MM.1S (cell line): ENCODE data around the gene RAB3GAP2.

Experiments used
- EZH2 ChIP-seq: fragments of 300-600 bp; sonication (generic); optimal IDR thresholded peaks from 2 replicates; pipeline ENCODE3; 2017; ENCODE audit warnings: low read depth, mild to moderate bottlenecking, antibody characterized with exemption, low read length, mixed read lengths
- EZH2phosphoT487 ChIP-seq: fragments of 300-600 bp; sonication (generic); IDR thresholded peaks from 2 replicates; pipeline ENCODE4 v1.6.1; 2018; ENCODE audit warnings: antibody characterized with exemption, low read length
- TF ChIP-seq, protein P1 (sequence below): fragments of 300-600 bp; sonication (generic); IDR thresholded peaks from 2 replicates; pipeline ENCODE4 v1.5.1; 2016; ENCODE audit warnings: antibody characterized with exemption, low read length, mixed read lengths

DNA sequence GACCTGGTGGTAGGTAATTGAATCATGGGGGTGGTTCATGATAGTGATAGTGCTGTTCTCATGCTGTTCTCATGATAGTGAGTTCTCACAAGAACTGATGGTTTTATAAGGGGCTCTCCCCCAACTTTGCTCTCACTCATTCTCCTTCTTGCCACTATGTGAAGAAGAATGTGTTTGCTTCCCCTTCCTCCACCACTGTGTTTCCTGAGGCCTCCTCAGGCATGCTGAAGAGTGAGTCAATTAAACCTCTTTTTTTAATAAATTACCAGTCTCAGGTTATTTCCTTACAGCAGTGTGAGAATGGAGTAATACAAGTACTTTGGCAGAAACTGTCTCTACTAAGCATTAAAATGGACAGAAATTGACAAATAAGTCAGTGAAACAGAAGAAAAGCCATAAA, 21.6 kb downstream of the RAB3GAP2 start:
- TF ChIP-seq, protein P1, sequence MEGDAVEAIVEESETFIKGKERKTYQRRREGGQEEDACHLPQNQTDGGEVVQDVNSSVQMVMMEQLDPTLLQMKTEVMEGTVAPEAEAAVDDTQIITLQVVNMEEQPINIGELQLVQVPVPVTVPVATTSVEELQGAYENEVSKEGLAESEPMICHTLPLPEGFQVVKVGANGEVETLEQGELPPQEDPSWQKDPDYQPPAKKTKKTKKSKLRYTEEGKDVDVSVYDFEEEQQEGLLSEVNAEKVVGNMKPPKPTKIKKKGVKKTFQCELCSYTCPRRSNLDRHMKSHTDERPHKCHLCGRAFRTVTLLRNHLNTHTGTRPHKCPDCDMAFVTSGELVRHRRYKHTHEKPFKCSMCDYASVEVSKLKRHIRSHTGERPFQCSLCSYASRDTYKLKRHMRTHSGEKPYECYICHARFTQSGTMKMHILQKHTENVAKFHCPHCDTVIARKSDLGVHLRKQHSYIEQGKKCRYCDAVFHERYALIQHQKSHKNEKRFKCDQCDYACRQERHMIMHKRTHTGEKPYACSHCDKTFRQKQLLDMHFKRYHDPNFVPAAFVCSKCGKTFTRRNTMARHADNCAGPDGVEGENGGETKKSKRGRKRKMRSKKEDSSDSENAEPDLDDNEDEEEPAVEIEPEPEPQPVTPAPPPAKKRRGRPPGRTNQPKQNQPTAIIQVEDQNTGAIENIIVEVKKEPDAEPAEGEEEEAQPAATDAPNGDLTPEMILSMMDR, result no peak
- no peak for TF ChIP-seq EZH2phosphoT487
- TF ChIP-seq EZH2, result no peak
